NCI-H510A treated with DMSO at 0.1 percent for 48 hours (cell line): ENCODE results near the gene ZNF700.
"Not testable (repeated sequence)": the region's sequence is repeated elsewhere in the genome, so short reads cannot be mapped to it uniquely, and the experiment has no call there.

Source experiments
- DNase-seq: peaks from one replicate; lab custom pipeline; 2025; lab: John Stamatoyannopoulos, UW

The ZNF700 gene

GRCh38 chr19:11941361-11941887 lies 16.5 kb downstream of the ZNF700 start:
- DNase-seq: not testable (repeated sequence)

- DNase-seq: no peak
Observed at GRCh38 chr19:11942008-11942842, 17.3 kb downstream of the ZNF700 start.

- no peak for DNase-seq
Observed at GRCh38 chr19:11942843-11943108, 17.9 kb downstream of the ZNF700 start.

GRCh38 chr19:11944656-11945055 lies 19.7 kb downstream of the ZNF700 start:
- DNase-seq: no peak

GRCh38 chr19:11948646-11949045 lies 23.7 kb downstream of the ZNF700 start:
- DNase-seq: no peak

GRCh38 chr19:11949201-11949600 lies 24.3 kb downstream of the ZNF700 start:
- DNase-seq: no peak

- not testable (repeated sequence) for DNase-seq
Observed at GRCh38 chr19:11949614-11950080, 24.7 kb downstream of the ZNF700 start.

GRCh38 chr19:11950312-11950711 lies 25.4 kb downstream of the ZNF700 start:
- DNase-seq: no peak

- peak; percentile 3 for DNase-seq
Observed at GRCh38 chr19:11963566-11964355, 38.9 kb downstream of the ZNF700 start.

- DNase-seq: no peak
Observed at GRCh38 chr19:11964496-11964857, 39.6 kb downstream of the ZNF700 start.

- peak; percentile 81 for DNase-seq
Observed at GRCh38 chr19:11964858-11965645, 40.1 kb downstream of the ZNF700 start, which contains the start of gene ZNF763. Gene ZNF763, plus strand, starts transcription at chr19:11965040. Its CDS starts 169 bp downstream, at chr19:11965209.

- DNase-seq: no peak
Observed at GRCh38 chr19:11970174-11970573, 45.3 kb downstream of the ZNF700 start.

GRCh38 chr19:11971041-11971440 lies 46.1 kb downstream of the ZNF700 start:
- DNase-seq: no peak

- DNase-seq: no peak
Observed at GRCh38 chr19:11973019-11973810, 48.3 kb downstream of the ZNF700 start.

- DNase-seq: no peak
Observed at GRCh38 chr19:11978492-11979100, 53.7 kb downstream of the ZNF700 start.

- DNase-seq: no peak
Observed at GRCh38 chr19:11979527-11979926, 54.6 kb downstream of the ZNF700 start.

- DNase-seq: no peak
Observed at GRCh38 chr19:11982526-11982925, 57.6 kb downstream of the ZNF700 start.

GRCh38 chr19:11984986-11985385 lies 60.1 kb downstream of the ZNF700 start:
- DNase-seq: no peak

GRCh38 chr19:11986754-11987153 lies 61.8 kb downstream of the ZNF700 start:
- DNase-seq: no peak

- peak; percentile 89 for DNase-seq
Observed at GRCh38 chr19:11987405-11988281, 62.7 kb downstream of the ZNF700 start.
